ENCODE data around the gene ERICH2. TPM values are rescaled to one million over a fixed set of nuclear protein-coding genes. Genes with fewer than 3 reads are reported as not detected.

Gene ERICH2
- total and polyA plus RNA-seq, 2 donors (not counting 3 experiments of a cell fraction or from before 2014, with no cell fraction given) = not detected

GRCh38 chr2:170829036-170829435 lies 58.9 kb downstream of the ERICH2 start:
- ChIA-PET CTCF (no interaction called here), POLR2A (no interaction called here)
- Histone ChIP-seq H2AFZ (ENCODE audit: low read depth, low read length) (no peak overlapping the region), H3K4me2 (ENCODE audit: insufficient read depth, low read length) (no peak overlapping the region), H4K20me1 (replicated peaks; ENCODE audit: control insufficient read depth, extremely low read depth, insufficient read depth, low read length) (no peaks in the 10 kb centered on the region), H3K27me3 (ENCODE audit: control insufficient read depth in 2 of 2, insufficient read depth in 2 of 2, low read length in 2 of 2) (peaks cover 16 to 21% of the 10 kb centered on the region in 2 experiments), H3K79me2 (ENCODE audit: control insufficient read depth, insufficient read depth, low read length) (no peaks in the 10 kb centered on the region), H3K9ac (replicated peaks; ENCODE audit: extremely low read depth, insufficient read depth, low read length) (no peak overlapping the region), H3K27ac (ENCODE audit: insufficient read depth, low read depth, low read length) (no peak overlapping the region), H3K4me1 (ENCODE audit: control insufficient read depth, extremely low read depth, insufficient read depth, low read length) (no peaks in the 10 kb centered on the region), H3K9me1 (replicated peaks; ENCODE audit: control insufficient read depth, extremely low read depth, insufficient read depth, low read length) (no peaks in the 10 kb centered on the region), H3K36me3 (ENCODE audit: control insufficient read depth in 2 of 2, extremely low read depth in 1 of 2, insufficient read depth in 2 of 2, low read length in 2 of 2) (no peaks in the 10 kb centered on the region), H3K4me3 (replicated peaks in 1 of 3; ENCODE audit: insufficient read depth in 1 of 3, low read depth in 1 of 3, low read length in 3 of 3) (no peak overlapping the region), H3K9me3 (replicated peaks; ENCODE audit: control insufficient read depth, insufficient read depth, low read length) (no peaks in the 10 kb centered on the region)
- TF ChIP-seq MYC (IDR thresholded peaks at IDR 0.05; ENCODE audit: low read depth, low read length) (no peak), POLR2AphosphoS5 (IDR thresholded peaks at IDR 0.05; ENCODE audit: insufficient read depth, low read depth, low read length) (no peak), POLR2A (IDR thresholded peaks at IDR 0.05; ENCODE audit: low read depth, low read length) (no peak), MAX (IDR thresholded peaks at IDR 0.05; ENCODE audit: insufficient read depth, insufficient read length) (no peak), EZH2 (IDR thresholded peaks at IDR 0.05; ENCODE audit: borderline replicate concordance, low read depth, low read length, severe bottlenecking) (no peak), JUN (IDR thresholded peaks at IDR 0.05; ENCODE audit: borderline replicate concordance, insufficient read depth, insufficient read length, low read depth) (no peak), FOS (IDR thresholded peaks at IDR 0.05; ENCODE audit: borderline replicate concordance, insufficient read depth, low read length) (no peak), GATA2 (IDR thresholded peaks at IDR 0.05; ENCODE audit: insufficient read depth, insufficient read length, low read depth, low read length) (no peak)
- TF ChIP-seq, protein P1, sequence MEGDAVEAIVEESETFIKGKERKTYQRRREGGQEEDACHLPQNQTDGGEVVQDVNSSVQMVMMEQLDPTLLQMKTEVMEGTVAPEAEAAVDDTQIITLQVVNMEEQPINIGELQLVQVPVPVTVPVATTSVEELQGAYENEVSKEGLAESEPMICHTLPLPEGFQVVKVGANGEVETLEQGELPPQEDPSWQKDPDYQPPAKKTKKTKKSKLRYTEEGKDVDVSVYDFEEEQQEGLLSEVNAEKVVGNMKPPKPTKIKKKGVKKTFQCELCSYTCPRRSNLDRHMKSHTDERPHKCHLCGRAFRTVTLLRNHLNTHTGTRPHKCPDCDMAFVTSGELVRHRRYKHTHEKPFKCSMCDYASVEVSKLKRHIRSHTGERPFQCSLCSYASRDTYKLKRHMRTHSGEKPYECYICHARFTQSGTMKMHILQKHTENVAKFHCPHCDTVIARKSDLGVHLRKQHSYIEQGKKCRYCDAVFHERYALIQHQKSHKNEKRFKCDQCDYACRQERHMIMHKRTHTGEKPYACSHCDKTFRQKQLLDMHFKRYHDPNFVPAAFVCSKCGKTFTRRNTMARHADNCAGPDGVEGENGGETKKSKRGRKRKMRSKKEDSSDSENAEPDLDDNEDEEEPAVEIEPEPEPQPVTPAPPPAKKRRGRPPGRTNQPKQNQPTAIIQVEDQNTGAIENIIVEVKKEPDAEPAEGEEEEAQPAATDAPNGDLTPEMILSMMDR (IDR thresholded peaks at IDR 0.05; ENCODE audit: extremely low read depth in 1 of 2, insufficient read depth in 1 of 2, low read depth in 1 of 2, low read length in 2 of 2) = no peak
- dilution Hi-C loops (cut with MboI; ENCODE audit: extremely low pct_ligation_motif_present, low sequenced_read_pairs) (no loop called here), intact Hi-C loops (cut with micrococcal nuclease) (no loop called here)
- no peak for FAIRE-seq
- no peak for DNase-seq (ENCODE audit: low read depth, low spot score)
- BruUV-seq (replicated peaks) = no TSS peak
